H9 (cell line): ENCODE measurements around the gene OPN4. TPM values are rescaled to one million over a fixed set of nuclear protein-coding genes. Genes with fewer than 3 reads are reported as not detected.

ENCODE experiments used
- DNase-seq: peaks from one replicate; pipeline ENCODE4 v3.0.0-alpha.2; 2017
- H2AFZ ChIP-seq: one replicate; pipeline ENCODE4 v1.6.1; 2013; ENCODE audit warnings: mild to moderate bottlenecking, low read length, control low read depth, moderate library complexity
- H2AK5ac ChIP-seq: 2 replicates; pipeline ENCODE4 v1.6.1; 2013; ENCODE audit warnings: low read length, control low read depth, mixed read lengths; ENCODE audit not compliant: insufficient read length
- H2BK120ac ChIP-seq: one replicate; pipeline ENCODE4 v1.6.1; 2013; ENCODE audit warnings: low read depth, mild to moderate bottlenecking, low read length, control low read depth, inconsistent platforms; ENCODE audit not compliant: poor library complexity, severe bottlenecking
- H2BK12ac ChIP-seq: 2 replicates; pipeline ENCODE4 v1.6.1; 2013; ENCODE audit warnings: low read length, control low read depth, mixed read lengths, low read depth; ENCODE audit not compliant: insufficient read length
- H2BK15ac ChIP-seq: 2 replicates; pipeline ENCODE4 v1.6.1; 2013; ENCODE audit warnings: low read depth, low read length, control low read depth
- H2BK20ac ChIP-seq: one replicate; pipeline ENCODE4 v1.6.1; 2013; ENCODE audit warnings: low read depth, mild to moderate bottlenecking, low read length, control low read depth, inconsistent platforms; ENCODE audit not compliant: poor library complexity, severe bottlenecking
- H2BK5ac ChIP-seq: 2 replicates; pipeline ENCODE4 v1.6.1; 2013; ENCODE audit warnings: low read length, control low read depth, mixed read lengths; ENCODE audit not compliant: insufficient read length
- H3K14ac ChIP-seq: 2 replicates; pipeline ENCODE4 v1.6.1; 2013; ENCODE audit warnings: low read length, control low read depth; ENCODE audit not compliant: insufficient read depth
- H3K18ac ChIP-seq: 2 replicates; pipeline ENCODE4 v1.6.1; 2013; ENCODE audit warnings: low read depth, mild to moderate bottlenecking, mixed read lengths, low read length, control low read depth; ENCODE audit not compliant: insufficient read length
- H3K23ac ChIP-seq: 2 replicates; pipeline ENCODE4 v1.6.1; 2013; ENCODE audit warnings: low read length, control low read depth, mixed read lengths, low read depth; ENCODE audit not compliant: insufficient read length
- H3K23me2 ChIP-seq: 2 replicates; pipeline ENCODE4 v1.6.1; 2013; ENCODE audit warnings: low read depth, mild to moderate bottlenecking, mixed read lengths, low read length, control low read depth; ENCODE audit not compliant: insufficient read length, poor library complexity, severe bottlenecking
- H3K27ac ChIP-seq: 2 replicates; pipeline ENCODE4 v1.5.1; 2013; ENCODE audit warnings: low read length, control low read depth, mixed read lengths, low read depth; ENCODE audit not compliant: insufficient read length
- H3K27me3 ChIP-seq: 2 replicates; pipeline ENCODE4 v1.6.1; 2013; ENCODE audit warnings: low read length, control low read depth, inconsistent platforms; ENCODE audit not compliant: insufficient read depth
- H3K4ac ChIP-seq: 2 replicates; pipeline ENCODE4 v1.6.1; 2013; ENCODE audit warnings: low read depth, mild to moderate bottlenecking, control low read depth, inconsistent platforms, low read length, moderate library complexity
- H3K4me1 ChIP-seq: 2 replicates; pipeline ENCODE4 v1.6.1; 2013; ENCODE audit warnings: low read length, control low read depth, inconsistent platforms; ENCODE audit not compliant: insufficient read depth
- H3K4me2 ChIP-seq: 2 replicates; pipeline ENCODE4 v1.6.1; 2013; ENCODE audit warnings: low read length, control low read depth, mixed read lengths; ENCODE audit not compliant: insufficient read length, insufficient read depth
- H3K56ac ChIP-seq: 2 replicates; pipeline ENCODE4 v1.6.1; 2013; ENCODE audit warnings: low read depth, mild to moderate bottlenecking, mixed read lengths, low read length, control low read depth; ENCODE audit not compliant: insufficient read length
- H3K79me1 ChIP-seq: 2 replicates; pipeline ENCODE4 v1.6.1; 2013; ENCODE audit warnings: low read depth, mild to moderate bottlenecking, moderate library complexity, low read length, control low read depth, inconsistent platforms; ENCODE audit not compliant: insufficient read depth, poor library complexity, severe bottlenecking
- H3K79me2 ChIP-seq: 2 replicates; pipeline ENCODE4 v1.6.1; 2013; ENCODE audit warnings: low read length, control low read depth, inconsistent platforms; ENCODE audit not compliant: insufficient read depth
- H3K9ac ChIP-seq: 2 replicates; pipeline ENCODE4 v1.6.1; 2013; ENCODE audit warnings: low read length, control low read depth, mixed read lengths; ENCODE audit not compliant: insufficient read length; ENCODE audit errors: extremely low read depth
- H3K9me3 ChIP-seq: one replicate; pipeline ENCODE4 v1.6.1; 2013; ENCODE audit warnings: low read depth, low read length, inconsistent platforms; ENCODE audit not compliant: control insufficient read depth
- H3T11ph ChIP-seq: one replicate; pipeline ENCODE4 v1.6.1; 2013; ENCODE audit warnings: mild to moderate bottlenecking, low read length, control low read depth, inconsistent platforms
- H4K20me1 ChIP-seq: one replicate; pipeline ENCODE4 v1.6.1; 2013; ENCODE audit not compliant: control insufficient read depth, insufficient read length, insufficient read depth
- H4K5ac ChIP-seq: 2 replicates; pipeline ENCODE4 v1.6.1; 2013; ENCODE audit warnings: low read depth, mild to moderate bottlenecking, mixed read lengths, low read length, control low read depth; ENCODE audit not compliant: insufficient read length
- H4K8ac ChIP-seq: replicated peaks from 2 replicates; pipeline ENCODE4 v1.6.1; 2013; ENCODE audit warnings: low read length, control low read depth, mixed read lengths, low read depth; ENCODE audit not compliant: insufficient read length
- H4K91ac ChIP-seq: 2 replicates; pipeline ENCODE4 v1.6.1; 2013; ENCODE audit warnings: low read depth, mild to moderate bottlenecking, moderate library complexity, mixed read lengths, low read length, control low read depth; ENCODE audit not compliant: insufficient read length
- H3K27ac Mint-ChIP-seq, 3 experiments: 2 replicates in 2 of 3; 3 replicates in 1 of 3; pipeline ENCODE4 v1.8.0; 2020 to 2021; ENCODE audit warnings: mixed read lengths in 3 of 3, mild to moderate bottlenecking in 1 of 3, moderate library complexity in 1 of 3
- H3K27me3 Mint-ChIP-seq: 2 replicates; pipeline ENCODE4 v1.8.0; 2021; ENCODE audit warnings: low read depth, mild to moderate bottlenecking, moderate library complexity, mixed read lengths
- H3K36me3 Mint-ChIP-seq, 3 experiments: 2 replicates in 2 of 3; 3 replicates in 1 of 3; pipeline ENCODE4 v1.8.0; 2020 to 2021; ENCODE audit warnings: low read depth in 3 of 3, mixed read lengths in 3 of 3; ENCODE audit not compliant: insufficient read depth in 1 of 3
- H3K4me1 Mint-ChIP-seq, 2 experiments: 2 replicates each; pipeline ENCODE4 v1.8.0; 2020; ENCODE audit warnings: mixed read lengths in 2 of 2
- H3K4me3 Mint-ChIP-seq, 2 experiments: 2 replicates in 1 of 2; 3 replicates in 1 of 2; pipeline ENCODE4 v1.8.0; 2020 to 2021; ENCODE audit warnings: mild to moderate bottlenecking in 2 of 2, mixed read lengths in 2 of 2, moderate library complexity in 1 of 2
- H3K9me3 Mint-ChIP-seq, 2 experiments: 2 replicates in 1 of 2; 3 replicates in 1 of 2; pipeline ENCODE4 v1.8.0; 2020; ENCODE audit warnings: mild to moderate bottlenecking in 2 of 2, mixed read lengths in 2 of 2, moderate library complexity in 1 of 2
- CTCF ChIP-seq: fragments of 200-600 bp; sonication (generic); conservative IDR thresholded peaks from 3 replicates; pipeline ENCODE4 v1.8.0; 2021; ENCODE audit warnings: antibody characterized with exemption, mild to moderate bottlenecking
- WGBS: extraction: QIAGEN DNeasy Blood & Tissue Kit; methylation state at CpG from one replicate; pipeline ENCODE4 v1.1.7; 2013; ENCODE audit warnings: missing lambda C conversion rate, low lambda C conversion rate, mixed read lengths; ENCODE audit not compliant: insufficient read length; ENCODE audit errors: extremely low coverage; 5-methylcytosine and 5-hydroxymethylcytosine counted together
- total RNA-seq: library from RNA; stranded (reverse); gene quantifications from 2 replicates; pipeline ENCODE4 v1.2.1, GENCODE V29; 2021

Gene OPN4
- total RNA-seq, 1 experiment from 2014 or later, result not detected

GRCh38 chr10:86613905-86614304 lies 40.4 kb upstream of the OPN4 start:
- Mint-ChIP-seq H3K4me3 (no peak overlapping the region), H3K9me3 (no peaks in the 10 kb centered on the region; a peak in 1 of 5 replicates), H3K27ac (no peak overlapping the region), H3K27me3 (peaks cover 4% of the 10 kb centered on the region), H3K4me1 (no peaks in the 10 kb centered on the region), H3K36me3 (no peaks in the 10 kb centered on the region)
- Histone ChIP-seq H3K27me3 (no peaks in the 10 kb centered on the region), H2AFZ (no peak overlapping the region), H3T11ph (no peak overlapping the region), H2AK5ac (no peak overlapping the region), H3K56ac (no peak overlapping the region), H3K14ac (no peak overlapping the region), H3K18ac (no peak overlapping the region), H3K4me1 (no peaks in the 10 kb centered on the region), H2BK5ac (no peak overlapping the region), H3K23me2 (no peaks in the 10 kb centered on the region), H3K9me3 (no peaks in the 10 kb centered on the region), H4K8ac (no peak overlapping the region), H2BK120ac (no peak overlapping the region), H2BK15ac (no peak overlapping the region), H3K4ac (no peak overlapping the region), H2BK12ac (no peak overlapping the region), H3K79me1 (no peaks in the 10 kb centered on the region), H4K91ac (no peak overlapping the region), H3K23ac (no peak overlapping the region), H3K27ac (no peak overlapping the region), H4K5ac (no peak overlapping the region), H2BK20ac (no peak overlapping the region), H3K79me2 (no peaks in the 10 kb centered on the region), H4K20me1 (no peaks in the 10 kb centered on the region), H3K4me2 (no peak overlapping the region), H3K9ac (no peak overlapping the region)
- WGBS, result no CpG with 5 or more reads among the region's 6 CpGs
- DNase-seq, result no peak
- TF ChIP-seq CTCF, result no peak
